ENCODE data around the gene EIF4A2.
A peak's percentile ranks its signal among the peaks of the same experiment; 100 is the strongest.

EIF4A2 gene

GRCh38 chr3:186783058-186783730, at the start of gene EIF4A2:
EIF4A2 (plus strand) TSS chr3:186783577; CDS start chr3:186783611, 34 bp downstream.
- peak; percentile 81 to 86 (median 86) for DNase-seq (ENCODE audit: low read depth in 3 of 3, low spot score in 1 of 3)

- no peak for DNase-seq (ENCODE audit: low read depth in 3 of 3, low spot score in 1 of 3)
These were observed 40.6 kb upstream of the EIF4A2 start for GRCh38 chr3:186742618-186743380.

- no peak for DNase-seq (ENCODE audit: low read depth in 3 of 3, low spot score in 1 of 3)
These were observed 39.7 kb upstream of the EIF4A2 start for GRCh38 chr3:186743666-186744065.

GRCh38 chr3:186746008-186746407, 37.4 kb upstream of the EIF4A2 start:
- DNase-seq (ENCODE audit: low read depth in 3 of 3, low spot score in 1 of 3), result no peak

GRCh38 chr3:186750316-186750715, 33.1 kb upstream of the EIF4A2 start:
- DNase-seq (ENCODE audit: low read depth in 3 of 3, low spot score in 1 of 3), result no peak

GRCh38 chr3:186751480-186751879, 31.9 kb upstream of the EIF4A2 start:
- no peak for DNase-seq (ENCODE audit: low read depth in 3 of 3, low spot score in 1 of 3)

GRCh38 chr3:186754006-186754405, 29.4 kb upstream of the EIF4A2 start:
- DNase-seq (ENCODE audit: low read depth in 3 of 3, low spot score in 1 of 3), result no peak

- DNase-seq (ENCODE audit: low read depth in 3 of 3, low spot score in 1 of 3), result no peak
These were observed 28.5 kb upstream of the EIF4A2 start for GRCh38 chr3:186754871-186755270.

GRCh38 chr3:186757214-186757613, 26.2 kb upstream of the EIF4A2 start:
- no peak for DNase-seq (ENCODE audit: low read depth in 3 of 3, low spot score in 1 of 3)

- no peak for DNase-seq (ENCODE audit: low read depth in 3 of 3, low spot score in 1 of 3)
These were observed 25.6 kb upstream of the EIF4A2 start for GRCh38 chr3:186757686-186758220.

- no peak for DNase-seq (ENCODE audit: low read depth in 3 of 3, low spot score in 1 of 3)
These were observed 24.0 kb upstream of the EIF4A2 start for GRCh38 chr3:186759231-186759930.

GRCh38 chr3:186760141-186760833, 23.1 kb upstream of the EIF4A2 start:
- DNase-seq (ENCODE audit: low read depth in 3 of 3, low spot score in 1 of 3), result no peak

GRCh38 chr3:186760897-186761447, 22.4 kb upstream of the EIF4A2 start:
- DNase-seq (ENCODE audit: low read depth in 3 of 3, low spot score in 1 of 3), result no peak

GRCh38 chr3:186772281-186772694, 11.1 kb upstream of the EIF4A2 start:
- peak in 1 of 3 donors; percentile 8 for DNase-seq (ENCODE audit: low read depth in 3 of 3, low spot score in 1 of 3)

- DNase-seq (ENCODE audit: low read depth in 3 of 3, low spot score in 1 of 3), result peak in 2 of 3 donors; percentile 21 to 46
These were observed 10.5 kb upstream of the EIF4A2 start for GRCh38 chr3:186772701-186773417.

- DNase-seq (ENCODE audit: low read depth in 3 of 3, low spot score in 1 of 3), result no peak
These were observed 7.4 kb upstream of the EIF4A2 start for GRCh38 chr3:186775999-186776398.

GRCh38 chr3:186779204-186779603, 4.2 kb upstream of the EIF4A2 start:
- no peak for DNase-seq (ENCODE audit: low read depth in 3 of 3, low spot score in 1 of 3)

- no peak for DNase-seq (ENCODE audit: low read depth in 3 of 3, low spot score in 1 of 3)
These were observed 777 bp upstream of the EIF4A2 start for GRCh38 chr3:186782542-186783057.

- peak; percentile 52 to 59 (median 57) for DNase-seq (ENCODE audit: low read depth in 3 of 3, low spot score in 1 of 3)
These were observed 546 bp downstream of the EIF4A2 start for GRCh38 chr3:186783731-186784515.
